Left lobe of liver (tissue), 2 donors: ENCODE data around the gene PNPLA4. TPM values are rescaled to one million over a fixed set of nuclear protein-coding genes. Genes with fewer than 3 reads are reported as not detected.

ENCODE experiments used
- ATAC-seq: fragments of 200-7000 bp; cut with Tn5 transposase; one replicate; pipeline ENCODE4 v1.9.1; 2020; ENCODE audit warnings: mild to moderate bottlenecking, moderate library complexity
- DNase-seq: peaks from one replicate; pipeline ENCODE4 v3.0.0-alpha.2; 2020; ENCODE audit warnings: low spot score
- total RNA-seq: library from RNA; stranded (reverse); gene quantifications from one replicate; pipeline ENCODE4 v1.2.1, GENCODE V29; 2021
- donor health status: DM: no; HTN: no; CAD: no; lungs with moderate emphysema.
- donor health status: DM: no; HTN: yes; CAD: no.

PNPLA4 gene, protein sequence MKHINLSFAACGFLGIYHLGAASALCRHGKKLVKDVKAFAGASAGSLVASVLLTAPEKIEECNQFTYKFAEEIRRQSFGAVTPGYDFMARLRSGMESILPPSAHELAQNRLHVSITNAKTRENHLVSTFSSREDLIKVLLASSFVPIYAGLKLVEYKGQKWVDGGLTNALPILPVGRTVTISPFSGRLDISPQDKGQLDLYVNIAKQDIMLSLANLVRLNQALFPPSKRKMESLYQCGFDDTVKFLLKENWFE
- total RNA-seq: 15.6 TPM

DNA sequence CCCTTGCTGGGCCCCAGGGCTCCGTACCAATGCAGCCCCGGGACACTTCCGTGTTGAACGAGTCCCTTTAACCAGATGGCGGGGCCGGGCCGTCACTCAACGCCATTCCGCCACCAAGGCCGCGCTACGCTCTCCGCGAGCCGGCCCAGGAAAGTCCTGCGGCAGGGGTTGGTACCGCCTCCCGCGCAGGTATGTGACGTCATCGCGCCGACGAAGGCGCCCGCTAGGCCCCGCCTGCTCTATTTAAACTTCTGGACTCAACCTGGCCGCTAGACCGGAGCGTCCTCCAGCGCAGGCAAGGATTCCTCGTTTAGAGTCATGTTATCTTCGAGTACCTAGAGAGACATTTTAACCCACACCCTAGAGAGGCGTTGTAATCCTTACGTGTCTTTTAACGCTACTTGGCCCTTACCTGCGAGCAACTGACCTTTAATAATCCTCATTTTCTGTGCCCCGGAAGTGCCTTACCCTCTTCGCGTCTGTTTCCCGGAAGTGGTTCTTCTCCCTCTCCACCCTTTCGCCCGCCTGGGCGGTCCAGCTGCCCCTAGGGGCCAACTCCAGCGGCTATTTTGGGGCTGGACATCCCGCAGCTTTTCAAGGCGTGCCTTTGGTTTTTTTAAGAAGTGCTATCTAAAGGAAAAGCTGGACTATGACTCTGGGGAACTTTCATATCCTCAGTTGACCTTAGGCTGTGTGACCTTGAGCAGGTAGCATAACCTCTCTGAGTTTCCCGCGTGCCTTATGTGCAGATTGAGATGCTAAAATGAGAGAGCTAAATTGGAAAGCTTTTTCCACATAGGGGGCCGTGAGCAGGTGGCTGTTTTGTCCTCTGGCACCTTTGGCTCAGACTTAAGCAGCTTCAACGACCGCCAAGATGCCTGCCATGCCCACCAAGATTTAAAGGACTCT is at the start of gene PNPLA4:
TSS of gene PNPLA4 (minus strand) at position 155 of the 909 bp plus-strand sequence. CDS start 1,294 bp downstream, outside the sequence.
- ATAC-seq: peak; percentile 93
- peak; percentile 87 for DNase-seq

DNA sequence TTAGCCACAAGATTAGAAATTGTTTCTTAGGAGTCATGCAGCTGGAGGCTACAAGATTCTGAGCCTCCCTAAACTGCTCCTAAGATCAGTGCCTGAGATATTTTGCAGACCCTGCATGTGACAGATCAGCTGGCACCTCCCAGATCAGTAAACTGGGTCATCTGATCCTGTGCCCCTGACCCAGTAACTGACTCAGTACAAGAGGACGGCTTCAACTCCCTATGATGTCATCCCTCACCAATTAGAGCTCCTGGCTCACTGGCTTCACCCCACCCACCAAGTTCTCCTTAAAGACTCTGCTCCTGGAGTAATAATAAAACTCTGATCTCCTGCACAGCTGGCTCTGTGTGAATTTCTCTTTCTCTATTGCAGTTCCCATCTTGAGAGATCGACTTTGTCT is 45.4 kb upstream of the PNPLA4 start:
- no peak for ATAC-seq
- DNase-seq: no peak

DNA sequence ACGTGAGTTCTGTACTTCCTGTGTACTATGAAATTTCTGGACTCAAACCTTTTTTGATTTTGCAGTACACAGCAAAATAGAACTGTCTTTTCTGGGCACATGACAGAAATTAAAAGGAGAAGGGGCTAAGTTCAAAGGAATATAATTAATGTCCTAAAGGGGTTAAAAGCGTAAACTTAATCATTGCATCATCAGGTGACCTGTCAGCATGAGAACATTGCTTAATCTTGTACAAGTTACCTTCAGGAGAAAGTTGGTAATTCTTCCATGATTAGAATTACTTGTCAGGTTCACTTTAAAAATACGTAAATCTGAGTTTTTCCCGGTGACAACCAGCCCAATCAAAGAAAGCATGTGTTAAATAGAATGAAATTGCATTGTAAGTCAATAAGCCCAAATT is 43.2 kb upstream of the PNPLA4 start:
- no peak for ATAC-seq
- no peak for DNase-seq

GRCh38 chrX:7965436-7965835 is 38.2 kb upstream of the PNPLA4 start:
- DNase-seq (no peak), ATAC-seq (no peak)

- no peak for DNase-seq
- no peak for ATAC-seq
These were observed 33.0 kb upstream of the PNPLA4 start for GRCh38 chrX:7960246-7960645.

DNA sequence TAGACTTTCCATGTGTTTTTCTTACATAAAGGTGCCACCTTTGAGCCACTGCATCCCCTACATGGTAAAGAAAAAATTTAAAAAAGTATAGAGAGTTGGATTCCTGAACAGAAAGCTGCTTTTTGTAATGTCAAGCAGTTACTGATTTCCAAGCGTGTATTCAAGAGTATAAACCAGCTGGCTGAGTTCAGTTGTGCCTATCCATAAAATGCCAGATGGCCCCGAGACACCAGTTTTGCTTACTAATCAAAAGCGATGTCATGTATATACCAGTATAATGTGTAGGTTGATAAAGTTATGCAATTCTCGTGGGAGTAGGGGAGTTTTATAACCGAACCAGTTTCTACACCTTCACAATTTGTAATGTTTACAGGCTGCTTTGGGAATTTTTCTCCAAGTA is 26.2 kb upstream of the PNPLA4 start:
- no peak for DNase-seq
- no peak for ATAC-seq

DNA sequence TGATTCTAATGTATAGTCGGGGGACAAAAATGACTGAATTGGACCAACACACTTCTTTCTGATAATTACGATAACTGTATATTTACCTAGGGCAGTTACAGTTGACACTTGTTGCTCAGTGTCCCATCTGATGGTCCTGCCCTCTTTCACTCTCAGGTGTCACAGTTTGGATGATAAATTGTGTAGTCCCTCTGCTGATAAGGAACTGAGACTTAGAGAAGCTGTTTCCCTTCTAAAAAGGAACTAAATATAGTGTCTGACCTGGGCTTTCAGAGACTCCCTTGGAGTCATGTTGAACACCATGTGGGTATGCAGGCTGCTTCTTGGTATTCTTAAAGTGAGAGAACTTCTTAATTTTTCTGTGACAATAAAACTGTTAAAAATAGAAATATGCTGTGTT is 23.7 kb upstream of the PNPLA4 start:
- ATAC-seq (no peak), DNase-seq (no peak)

GRCh38 chrX:7948483-7948882 is 21.3 kb upstream of the PNPLA4 start:
- DNase-seq (no peak), ATAC-seq (peak; percentile 31)

DNA sequence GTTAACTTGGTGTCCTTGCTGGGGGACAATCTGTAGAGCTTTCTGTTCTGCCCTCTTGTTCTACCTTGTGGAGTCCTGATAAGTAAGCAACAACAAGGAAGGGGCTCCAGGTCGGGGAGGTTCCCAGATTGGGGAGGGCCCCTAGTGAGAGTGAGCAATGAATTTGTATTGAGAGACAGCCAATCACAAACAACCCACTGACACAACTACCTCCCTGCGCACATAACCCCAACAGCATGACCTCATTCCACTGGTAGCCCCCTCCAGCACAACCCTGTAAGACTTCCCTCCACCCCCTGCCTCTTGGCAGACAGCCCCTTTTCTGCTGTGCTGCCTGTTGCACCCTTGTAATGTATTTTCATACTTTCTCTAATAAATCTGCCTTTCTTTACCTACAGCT is 19.7 kb upstream of the PNPLA4 start:
- DNase-seq (no peak), ATAC-seq (no peak)

DNA sequence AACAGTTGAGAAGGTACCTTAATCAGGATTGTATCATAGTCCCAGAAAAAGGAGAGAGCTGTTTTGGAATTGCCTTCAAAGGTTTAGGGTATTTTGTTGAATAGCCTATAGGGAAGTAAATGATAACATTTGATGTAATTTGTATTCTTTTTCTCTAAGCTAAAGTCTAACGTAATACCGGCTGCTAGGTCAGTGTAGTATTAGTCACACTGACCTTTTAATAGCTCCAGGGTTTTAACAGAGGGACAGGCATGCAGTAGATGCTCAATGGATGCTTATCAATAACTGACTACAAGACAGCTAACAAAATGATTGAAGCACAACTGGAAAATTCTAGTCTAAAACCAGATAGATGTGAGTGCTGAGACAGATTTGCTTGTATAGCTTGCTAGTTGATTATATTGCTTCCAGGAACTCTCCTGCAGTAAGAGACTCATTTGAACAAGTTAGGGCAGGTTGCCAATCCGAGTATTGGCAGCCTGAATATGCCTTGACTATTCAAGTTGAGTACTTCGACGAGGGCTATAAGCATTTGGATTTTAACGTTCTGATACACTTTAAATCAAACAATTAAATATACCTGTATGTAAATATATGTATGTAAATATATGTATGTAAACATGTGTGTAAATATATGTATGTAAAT is 16.5 kb upstream of the PNPLA4 start:
- DNase-seq (no peak), ATAC-seq (no peak)

DNA sequence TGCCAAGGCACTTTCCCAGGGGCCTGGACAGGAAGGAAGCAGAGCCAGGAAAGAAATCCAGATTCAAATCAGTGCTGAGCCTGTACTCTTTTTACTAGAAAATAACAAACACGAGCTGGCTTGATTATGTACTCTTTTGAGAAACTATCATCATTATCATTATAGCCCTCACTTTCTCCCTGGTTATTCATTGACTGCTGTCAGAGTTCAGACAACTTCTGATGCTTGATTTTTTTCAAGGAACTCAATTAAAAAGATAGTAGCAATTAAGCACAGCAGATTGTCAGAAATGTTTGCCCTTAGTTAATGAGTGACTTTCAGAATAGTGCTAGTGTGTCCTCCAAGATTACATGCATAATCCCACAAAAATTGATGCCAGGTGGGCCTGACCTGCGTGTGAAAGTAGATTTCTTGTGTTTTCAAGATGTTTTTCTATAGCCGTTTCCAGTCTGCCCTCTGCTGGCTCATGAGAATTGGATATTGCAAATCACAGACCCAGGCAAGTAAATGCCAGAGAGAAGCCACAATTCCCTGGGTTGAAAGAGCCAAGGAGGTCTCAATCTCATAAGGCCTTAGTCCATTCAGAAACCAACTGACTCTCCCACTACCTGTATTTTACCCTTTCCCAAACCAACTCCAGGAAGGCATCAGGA is 14.3 kb upstream of the PNPLA4 start:
- ATAC-seq (peak; percentile 74), DNase-seq (no peak)

DNA sequence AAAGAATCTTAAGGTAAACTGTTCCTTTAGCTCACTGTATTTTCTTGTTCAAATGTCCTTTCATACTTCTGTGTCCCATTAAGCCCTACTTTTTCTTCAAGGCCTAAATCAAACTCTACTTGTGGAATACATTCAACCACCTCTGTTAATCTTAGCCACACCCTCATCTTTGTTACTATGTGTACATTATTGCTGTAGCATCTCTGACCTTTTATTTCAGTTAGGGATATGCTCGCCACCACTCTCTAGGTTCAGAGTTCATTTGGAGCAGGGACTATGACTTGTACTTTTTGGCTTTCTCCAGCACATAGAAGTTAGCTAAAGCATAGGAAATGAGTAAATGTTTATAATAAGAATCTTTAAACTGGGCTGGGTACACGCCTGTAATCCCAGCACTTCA is 6.8 kb upstream of the PNPLA4 start:
- ATAC-seq (no peak), DNase-seq (no peak)

DNA sequence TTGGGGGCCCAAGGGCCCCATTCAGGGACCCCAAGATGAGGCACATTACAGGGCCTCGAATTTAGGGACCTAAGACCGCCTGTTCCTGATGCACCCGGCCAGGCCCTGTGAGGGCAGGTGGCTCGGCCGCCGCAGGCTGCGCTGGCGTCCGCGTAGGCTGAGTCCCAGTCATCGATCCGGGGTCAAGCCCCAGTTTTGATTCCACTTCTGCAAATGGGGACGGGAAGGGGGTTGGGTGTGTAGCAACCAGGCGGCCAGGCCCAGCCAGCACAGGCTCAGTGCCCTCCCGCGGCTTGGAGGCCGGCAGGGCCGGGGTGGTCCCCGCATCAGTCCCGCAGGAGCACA is 327 bp downstream of the PNPLA4 start:
- DNase-seq (no peak), ATAC-seq (peak; percentile 81)

GRCh38 chrX:7926501-7926900 is 712 bp downstream of the PNPLA4 start:
- DNase-seq (no peak), ATAC-seq (no peak)

DNA sequence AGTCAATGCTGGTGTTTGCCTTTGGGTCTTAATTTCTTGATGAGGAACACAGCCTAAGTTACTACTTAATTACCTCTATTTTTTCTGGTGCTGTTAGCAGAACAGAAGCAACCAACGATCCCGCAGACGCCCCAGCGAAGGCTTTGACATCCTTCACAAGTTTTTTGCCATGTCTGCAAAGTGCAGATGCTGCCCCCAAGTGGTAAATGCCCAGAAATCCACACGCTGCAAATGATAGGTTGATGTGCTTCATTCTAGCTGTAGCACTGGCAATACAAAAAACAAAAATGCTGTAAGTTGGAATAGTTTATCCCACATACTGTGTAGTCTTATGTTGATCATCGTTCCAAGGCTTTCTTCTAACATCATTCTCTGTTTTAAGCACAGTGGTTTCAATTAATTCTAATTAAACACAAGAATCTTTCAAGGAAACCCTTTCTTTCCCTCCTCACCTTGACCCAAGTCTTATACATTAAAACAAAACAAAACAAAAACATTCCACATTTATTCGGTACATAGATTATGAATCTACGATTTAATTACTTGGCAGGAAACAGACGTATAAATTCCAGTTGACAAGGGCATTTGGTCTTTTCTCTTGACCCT is 1.2 kb downstream of the PNPLA4 start:
- peak; percentile 49 for DNase-seq
- peak; percentile 52 for ATAC-seq

GRCh38 chrX:7921750-7922149 is 5.5 kb downstream of the PNPLA4 start:
- ATAC-seq: peak; percentile 53
- DNase-seq: no peak

GRCh38 chrX:7908821-7909220 is 18.4 kb downstream of the PNPLA4 start:
- DNase-seq (no peak), ATAC-seq (no peak)

DNA sequence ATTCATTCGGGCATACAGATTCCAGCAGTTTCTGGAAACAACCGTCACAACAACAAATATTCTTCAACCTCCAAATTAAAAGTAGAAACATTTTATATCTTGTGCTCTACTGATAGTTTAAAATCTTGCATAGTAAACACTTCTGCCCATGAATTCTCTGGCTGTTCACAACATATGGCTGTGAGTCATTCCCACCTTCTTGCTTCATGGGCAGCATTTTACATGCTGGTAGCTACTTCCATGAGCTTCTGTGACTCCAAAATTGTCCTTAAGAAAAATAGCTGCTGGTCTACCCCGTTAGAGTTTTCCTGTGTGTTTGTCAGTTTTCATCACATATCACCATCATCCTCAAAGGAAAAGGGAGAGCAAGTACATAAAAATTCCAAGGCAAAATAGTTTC is 22.7 kb downstream of the PNPLA4 start:
- ATAC-seq: no peak
- DNase-seq: no peak

DNA sequence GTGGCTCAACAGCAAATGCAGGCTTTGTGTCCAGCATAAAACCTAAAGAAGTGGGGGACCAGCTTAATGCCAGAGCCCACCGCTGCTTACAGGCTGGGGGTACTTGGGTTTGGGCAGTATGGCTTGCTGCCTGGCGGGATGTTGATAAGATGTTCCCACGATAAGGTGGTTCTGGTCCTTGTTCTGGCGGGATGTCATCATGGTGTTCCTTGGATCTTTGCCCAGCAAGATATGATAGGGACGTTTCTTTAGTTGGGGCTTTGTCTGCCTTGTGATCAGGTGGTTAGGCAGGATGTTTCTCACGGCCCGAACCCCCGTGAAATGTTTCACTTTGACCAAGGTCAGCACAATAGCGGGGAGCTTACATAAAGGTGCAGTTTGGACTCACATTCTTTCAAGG is 35.3 kb downstream of the PNPLA4 start:
- DNase-seq: no peak

DNA sequence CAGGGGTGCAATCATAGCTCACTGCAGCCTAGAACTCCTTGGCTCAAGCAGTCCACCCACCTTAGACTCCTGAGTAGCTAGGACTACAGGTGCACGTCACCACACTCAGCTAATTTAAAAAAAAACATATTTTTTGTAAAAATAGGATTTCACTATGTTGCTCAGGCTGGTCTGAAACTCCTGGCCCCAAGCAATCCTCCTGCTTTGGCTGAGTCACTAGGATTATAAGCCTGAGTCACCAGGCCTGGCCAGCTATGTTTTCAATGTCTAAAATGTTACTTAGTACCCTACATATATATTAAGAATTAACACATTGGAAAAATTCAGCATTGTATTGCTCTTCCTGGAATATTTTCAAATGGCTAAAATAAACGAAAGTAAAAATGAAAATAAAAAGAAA is 37.5 kb downstream of the PNPLA4 start:
- ATAC-seq (no peak), DNase-seq (no peak)

More for the DNA sequence above, 35.3 kb downstream of the PNPLA4 start:
- ATAC-seq: peak; percentile 21

- ATAC-seq (no peak), DNase-seq (no peak)
These were observed 38.1 kb downstream of the PNPLA4 start for GRCh38 chrX:7889135-7889534.
